IMR-90 (cell line): ENCODE measurements around the gene KRT86. TPM values are rescaled to one million over a fixed set of nuclear protein-coding genes. Genes with fewer than 3 reads are reported as not detected.

Source experiments
- ATAC-seq: fragments of 200-7000 bp; cut with Tn5 transposase; 2 replicates; pipeline ENCODE4 v1.9.1; 2020; ENCODE audit warnings: low read depth, mild to moderate bottlenecking, moderate library complexity
- BruUV-seq: library from RNA; stranded (reverse); fragments of 400-500 nt; replicated peaks from 2 replicates; lab custom pipeline; 2021; lab: Mats Ljungman, UMichigan
- CTCF ChIA-PET: fragments of 300-600 bp; formaldehyde crosslinking; extraction: SDS; loops from one replicate; lab custom pipeline; 2021; ENCODE audit warnings: antibody characterized with exemption; lab: Yijun Ruan, JAX
- POLR2A ChIA-PET: fragments of 300-600 bp; sonication (Branson Sonifier 250); formaldehyde crosslinking; loops from one replicate; lab custom pipeline; 2022; ENCODE audit warnings: antibody characterized with exemption; ENCODE audit not compliant: unreplicated experiment; lab: Charles Lee
- DNase-seq: peaks from one replicate; pipeline ENCODE4 v3.0.0; 2013
- H2AFZ ChIP-seq: replicated peaks from 2 replicates; pipeline ENCODE3; 2013; ENCODE audit warnings: low read length, mild to moderate bottlenecking; ENCODE audit not compliant: poor library complexity
- H2AK5ac ChIP-seq: 2 replicates; pipeline ENCODE4 v1.6.1; 2013; ENCODE audit warnings: low read depth, low read length, inconsistent platforms
- H2AK9ac ChIP-seq: replicated peaks from 2 replicates; pipeline ENCODE3; 2013; ENCODE audit warnings: mild to moderate bottlenecking, low read depth, low read length, moderate library complexity; ENCODE audit not compliant: poor library complexity
- H2BK120ac ChIP-seq: 2 replicates; pipeline ENCODE4 v1.6.1; 2013; ENCODE audit warnings: low read depth, low read length, inconsistent platforms
- H2BK15ac ChIP-seq: 3 replicates; pipeline ENCODE4 v1.6.1; 2013; ENCODE audit warnings: low read depth, low read length, inconsistent platforms
- H2BK20ac ChIP-seq: 2 replicates; pipeline ENCODE4 v1.6.1; 2013; ENCODE audit warnings: low read depth, mild to moderate bottlenecking, inconsistent platforms, low read length, moderate library complexity
- H2BK5ac ChIP-seq: 2 replicates; pipeline ENCODE4 v1.6.1; 2013; ENCODE audit warnings: mild to moderate bottlenecking, low read depth, low read length, inconsistent platforms; ENCODE audit not compliant: poor library complexity, severe bottlenecking
- H3K14ac ChIP-seq: replicated peaks from 2 replicates; pipeline ENCODE4 v1.6.1; 2013; ENCODE audit warnings: low read depth, low read length, inconsistent platforms
- H3K18ac ChIP-seq: 2 replicates; pipeline ENCODE4 v1.6.1; 2013; ENCODE audit warnings: low read depth, low read length, control low read depth
- H3K23ac ChIP-seq: 2 replicates; pipeline ENCODE4 v1.6.1; 2013; ENCODE audit warnings: low read depth, low read length, inconsistent platforms
- H3K27ac ChIP-seq: 2 replicates; pipeline ENCODE4 v1.5.1; 2013; ENCODE audit warnings: mild to moderate bottlenecking, control low read depth, low read length; ENCODE audit not compliant: insufficient read depth
- H3K27me3 ChIP-seq: 2 replicates; pipeline ENCODE4 v1.6.1; 2013; ENCODE audit warnings: low read length; ENCODE audit not compliant: control insufficient read depth, insufficient read depth
- H3K36me3 ChIP-seq: 2 replicates; pipeline ENCODE4 v1.6.1; 2013; ENCODE audit warnings: low read length, mixed read lengths; ENCODE audit not compliant: control insufficient read depth, insufficient read depth
- H3K4ac ChIP-seq: 2 replicates; pipeline ENCODE4 v1.6.1; 2013; ENCODE audit warnings: low read depth, low read length, inconsistent platforms
- H3K4me1 ChIP-seq: 2 replicates; pipeline ENCODE4 v1.6.1; 2013; ENCODE audit warnings: low read length, mixed read lengths; ENCODE audit not compliant: control insufficient read depth, insufficient read depth
- H3K4me2 ChIP-seq: 2 replicates; pipeline ENCODE4 v1.6.1; 2013; ENCODE audit warnings: low read depth, mild to moderate bottlenecking, control low read depth, low read length, moderate library complexity
- H3K4me3 ChIP-seq: 2 replicates; pipeline ENCODE4 v1.5.1; 2013; ENCODE audit warnings: low read depth, mild to moderate bottlenecking, control low read depth, low read length, moderate library complexity; ENCODE audit not compliant: insufficient read depth
- H3K56ac ChIP-seq: 2 replicates; pipeline ENCODE4 v1.6.1; 2013; ENCODE audit warnings: low read length, inconsistent platforms; ENCODE audit not compliant: insufficient read depth; ENCODE audit errors: extremely low read depth
- H3K79me1 ChIP-seq, 2 experiments: 2 replicates each; pipeline ENCODE4 v1.6.1; 2013; ENCODE audit warnings: low read length in 2 of 2, inconsistent platforms in 1 of 2, low read depth in 1 of 2
- H3K9ac ChIP-seq: 2 replicates; pipeline ENCODE4 v1.6.1; 2013; ENCODE audit warnings: low read depth, low read length, control low read depth
- H3K9me1 ChIP-seq: 2 replicates; pipeline ENCODE4 v1.6.1; 2013; ENCODE audit warnings: low read length, inconsistent platforms; ENCODE audit not compliant: insufficient read depth
- H3K9me3 ChIP-seq: 2 replicates; pipeline ENCODE4 v1.6.1; 2013; ENCODE audit warnings: low read length; ENCODE audit not compliant: control insufficient read depth, insufficient read depth
- H4K20me1 ChIP-seq: 2 replicates; pipeline ENCODE4 v1.6.1; 2013; ENCODE audit warnings: low read length, inconsistent platforms; ENCODE audit not compliant: insufficient read depth
- H4K5ac ChIP-seq: 2 replicates; pipeline ENCODE4 v1.6.1; 2013; ENCODE audit warnings: mild to moderate bottlenecking, low read depth, low read length, control low read depth
- H4K8ac ChIP-seq, 2 experiments: 2 replicates each; pipeline ENCODE4 v1.6.1; 2013; ENCODE audit warnings: low read depth in 2 of 2, low read length in 2 of 2, control low read depth in 1 of 2, inconsistent platforms in 1 of 2
- H4K91ac ChIP-seq: 2 replicates; pipeline ENCODE4 v1.6.1; 2013; ENCODE audit warnings: low read depth, low read length, inconsistent platforms; ENCODE audit not compliant: insufficient read depth
- CTCF ChIP-seq: conservative IDR thresholded peaks from 2 replicates; pipeline ENCODE4 v1.5.1; 2012; ENCODE audit warnings: mild to moderate bottlenecking, low read depth, low read length, improper control_type of control experiment
- FOS ChIP-seq: fragments of 150-350 bp; IDR thresholded peaks from 2 replicates; pipeline ENCODE4 v1.6.1; 2016; ENCODE audit warnings: low read depth, low read length
- MAZ ChIP-seq: IDR thresholded peaks from 2 replicates; pipeline ENCODE4 v1.6.1; 2012; ENCODE audit warnings: low read depth, mild to moderate bottlenecking, low read length, improper control_type of control experiment, moderate library complexity, borderline replicate concordance
- POLR2A ChIP-seq: IDR thresholded peaks from 2 replicates; pipeline ENCODE4 v1.6.1; 2012; ENCODE audit warnings: mild to moderate bottlenecking, low read depth, low read length
- RCOR1 ChIP-seq: IDR thresholded peaks from 2 replicates; pipeline ENCODE4 v1.6.1; 2012; ENCODE audit warnings: mild to moderate bottlenecking, low read length, improper control_type of control experiment; ENCODE audit not compliant: insufficient replicate concordance
- WGBS, 2 experiments: methylation state at CpG; one replicate each; pipeline versions ENCODE4 v1.1.5 to v1.1.7; 2013; ENCODE audit warnings: missing lambda C conversion rate in 2 of 2; ENCODE audit not compliant: insufficient read length in 1 of 2; ENCODE audit errors: extremely low coverage in 2 of 2; 5-methylcytosine and 5-hydroxymethylcytosine counted together
- dilution Hi-C: fragments of 300-500 bp; cut with HindIII; formaldehyde crosslinking; loops from one replicate; pipeline ENCODE4 v1.14.3; 2018; ENCODE audit warnings: low sequenced_read_pairs; ENCODE audit not compliant: unreplicated experiment
- in situ Hi-C: fragments of 300-500 bp; cut with MboI; formaldehyde crosslinking; loops from 3 replicates; pipeline ENCODE4 v1.14.3; 2019; ENCODE audit warnings: low sequenced_read_pairs, inconsistent platforms, mixed read lengths
- intact Hi-C: fragments of 100-400 bp; cut with micrococcal nuclease; formaldehyde crosslinking; loops from 2 replicates; pipeline ENCODE4 v1.10.0; 2022
- polyA plus RNA-seq, 3 experiments: library from polyadenylated mRNA; depleted of rRNA; stranded (reverse); fragments of >200 nt; gene quantifications; 2 replicates each; pipeline ENCODE4 v1.2.3, GENCODE V29; 2012; ENCODE audit warnings: low replicate concordance in 1 of 3
- total RNA-seq: library from RNA; depleted of rRNA; stranded (reverse); fragments of >200 nt; gene quantifications from 2 replicates; pipeline ENCODE4 v1.2.3, GENCODE V29; 2012

The KRT86 gene
- total and polyA plus RNA-seq, 2 of the 4 experiments (the other 2 are of a cell fraction), result not detected

GRCh38 chr12:52243856-52244614, 30.4 kb upstream of the KRT86 start:
- Histone ChIP-seq H3K23ac (peak overlapping the region; percentile 81), H2BK20ac (peak overlapping the region; percentile 99), H3K9me1 (peaks cover 28% of the 10 kb centered on the region), H3K36me3 (no peaks in the 10 kb centered on the region), H3K4ac (peak overlapping the region; percentile 100), H4K8ac (peak overlapping the region; percentile 93 to 99), H3K4me2 (peak overlapping the region; percentile 36; the same call in 1 of the 2 replicates), H3K14ac (peak overlapping the region; percentile 92), H4K91ac (peak overlapping the region; percentile 99), H3K79me1 (peaks cover 0 to 6% of the 10 kb centered on the region in 2 experiments; a peak in 1 of 4 replicates), H3K9ac (peak overlapping the region; percentile 9; the same call in 1 of the 2 replicates), H3K56ac (peak overlapping the region; percentile 58; the same call in 1 of the 2 replicates), H4K5ac (peak overlapping the region; percentile 95), H2BK15ac (peak overlapping the region; percentile 97; the same call in 2 of the 3 replicates), H2AK5ac (peak overlapping the region; percentile 97), H3K4me3 (no peak overlapping the region), H3K27ac (peak overlapping the region; percentile 77), H4K20me1 (no peaks in the 10 kb centered on the region), H3K4me1 (peaks cover 26% of the 10 kb centered on the region), H3K9me3 (no peaks in the 10 kb centered on the region), H2AFZ (peak overlapping the region; percentile 98), H2BK120ac (peak overlapping the region; percentile 100), H3K18ac (peak overlapping the region; percentile 79), H2AK9ac (peak overlapping the region; percentile 95), H2BK5ac (peak overlapping the region; percentile 93), H3K27me3 (no peaks in the 10 kb centered on the region)
- WGBS, 2 experiments, result 47% methylated on average over 6 of the region's 12 CpGs; no CpG with 5 or more reads in 1 of the 2 experiments
- ATAC-seq, result peak; percentile 91
- ChIA-PET POLR2A (no interaction called here), CTCF (interaction anchor here (1.1 kb wide), 1 partner anchor 35 kb away, joined by 5 read pairs; no protein-coding TSS in a partner anchor)
- peak; percentile 93 for DNase-seq
- BruUV-seq, result no TSS peak
- dilution Hi-C loops, result no loop called here
- TF ChIP-seq FOS (peak; percentile 87; the same call in 1 of the 2 replicates), CTCF (0 out of 2 replicates have a peak, but pooled peaks have one; percentile 0), POLR2A (no peak), RCOR1 (peak; percentile 8), MAZ (peak; percentile 72; the same call in 1 of the 2 replicates)
- in situ Hi-C loops, result no loop called here
- intact Hi-C loops, result no loop called here
